Measurements from ENCODE around the gene SVOPL.

The SVOPL gene

GRCh38 chr7:138546829-138547228 is 154.3 kb downstream of the SVOPL start:
- no peak overlapping the region for H3K4me3 ChIP-seq (ENCODE audit: low read depth, low read length)
- no peak for DNase-seq (ENCODE audit: low read depth)
- TF ChIP-seq POLR2A (IDR thresholded peaks at IDR 0.05; ENCODE audit: extremely low read depth, insufficient read length) (no peak), MYC (IDR thresholded peaks at IDR 0.05; ENCODE audit: low read depth, low read length) (no peak)
- TF ChIP-seq, protein P1, sequence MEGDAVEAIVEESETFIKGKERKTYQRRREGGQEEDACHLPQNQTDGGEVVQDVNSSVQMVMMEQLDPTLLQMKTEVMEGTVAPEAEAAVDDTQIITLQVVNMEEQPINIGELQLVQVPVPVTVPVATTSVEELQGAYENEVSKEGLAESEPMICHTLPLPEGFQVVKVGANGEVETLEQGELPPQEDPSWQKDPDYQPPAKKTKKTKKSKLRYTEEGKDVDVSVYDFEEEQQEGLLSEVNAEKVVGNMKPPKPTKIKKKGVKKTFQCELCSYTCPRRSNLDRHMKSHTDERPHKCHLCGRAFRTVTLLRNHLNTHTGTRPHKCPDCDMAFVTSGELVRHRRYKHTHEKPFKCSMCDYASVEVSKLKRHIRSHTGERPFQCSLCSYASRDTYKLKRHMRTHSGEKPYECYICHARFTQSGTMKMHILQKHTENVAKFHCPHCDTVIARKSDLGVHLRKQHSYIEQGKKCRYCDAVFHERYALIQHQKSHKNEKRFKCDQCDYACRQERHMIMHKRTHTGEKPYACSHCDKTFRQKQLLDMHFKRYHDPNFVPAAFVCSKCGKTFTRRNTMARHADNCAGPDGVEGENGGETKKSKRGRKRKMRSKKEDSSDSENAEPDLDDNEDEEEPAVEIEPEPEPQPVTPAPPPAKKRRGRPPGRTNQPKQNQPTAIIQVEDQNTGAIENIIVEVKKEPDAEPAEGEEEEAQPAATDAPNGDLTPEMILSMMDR (IDR thresholded peaks at IDR 0.05; ENCODE audit: low read depth, low read length): no peak
- TF ChIP-seq, protein P2, sequence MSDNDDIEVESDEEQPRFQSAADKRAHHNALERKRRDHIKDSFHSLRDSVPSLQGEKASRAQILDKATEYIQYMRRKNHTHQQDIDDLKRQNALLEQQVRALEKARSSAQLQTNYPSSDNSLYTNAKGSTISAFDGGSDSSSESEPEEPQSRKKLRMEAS (IDR thresholded peaks at IDR 0.05; ENCODE audit: low read depth, low read length): no peak

GRCh38 chr7:138546064-138546619 is 155.0 kb downstream of the SVOPL start:
- no peak for DNase-seq (ENCODE audit: low read depth)
- TF ChIP-seq POLR2A (IDR thresholded peaks at IDR 0.05; ENCODE audit: extremely low read depth, insufficient read length) (no peak), MYC (IDR thresholded peaks at IDR 0.05; ENCODE audit: low read depth, low read length) (no peak)
- TF ChIP-seq, protein P1 (IDR thresholded peaks at IDR 0.05; ENCODE audit: low read depth, low read length): no peak

DNA sequence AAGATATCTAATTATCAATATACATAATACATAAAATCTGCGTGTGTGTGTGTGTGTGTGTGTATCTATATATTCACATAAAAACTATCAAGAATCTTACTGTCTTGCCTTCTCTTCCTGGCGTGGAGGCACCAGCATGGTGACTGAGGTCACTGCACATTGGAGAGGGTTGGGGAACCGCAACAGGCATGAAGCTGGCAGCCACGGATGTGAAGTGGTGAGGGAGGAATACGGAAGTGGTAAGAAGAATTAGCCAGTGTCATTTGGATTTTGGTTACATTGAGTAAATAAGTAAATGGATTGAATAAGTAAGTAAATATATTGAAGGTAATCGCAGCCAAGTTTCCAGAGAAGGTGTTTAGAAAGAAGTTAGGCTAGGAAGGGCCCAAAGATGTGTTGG is 156.0 kb downstream of the SVOPL start:
- TF ChIP-seq MYC (IDR thresholded peaks at IDR 0.05; ENCODE audit: low read depth, low read length) (no peak), POLR2A (IDR thresholded peaks at IDR 0.05; ENCODE audit: extremely low read depth, insufficient read length) (no peak)
- TF ChIP-seq, protein P1 (IDR thresholded peaks at IDR 0.05; ENCODE audit: low read depth, low read length): no peak
- TF ChIP-seq, protein P2 (IDR thresholded peaks at IDR 0.05; ENCODE audit: low read depth, low read length): no peak
- H3K4me3 ChIP-seq (ENCODE audit: low read depth, low read length): no peak overlapping the region
- DNase-seq (ENCODE audit: low read depth): no peak

More at GRCh38 chr7:138546064-138546619, 155.0 kb downstream of the SVOPL start:
- no peak overlapping the region for H3K4me3 ChIP-seq (ENCODE audit: low read depth, low read length)
